ENCODE measurements around the gene C19orf85. TPM values are rescaled to one million over a fixed set of nuclear protein-coding genes. Genes with fewer than 3 reads are reported as not detected.
A peak's percentile ranks its signal among the peaks of the same experiment; 100 is the strongest.

C19orf85 gene
- total RNA-seq, 1 donor from 2014 or later: not detected

DNA sequence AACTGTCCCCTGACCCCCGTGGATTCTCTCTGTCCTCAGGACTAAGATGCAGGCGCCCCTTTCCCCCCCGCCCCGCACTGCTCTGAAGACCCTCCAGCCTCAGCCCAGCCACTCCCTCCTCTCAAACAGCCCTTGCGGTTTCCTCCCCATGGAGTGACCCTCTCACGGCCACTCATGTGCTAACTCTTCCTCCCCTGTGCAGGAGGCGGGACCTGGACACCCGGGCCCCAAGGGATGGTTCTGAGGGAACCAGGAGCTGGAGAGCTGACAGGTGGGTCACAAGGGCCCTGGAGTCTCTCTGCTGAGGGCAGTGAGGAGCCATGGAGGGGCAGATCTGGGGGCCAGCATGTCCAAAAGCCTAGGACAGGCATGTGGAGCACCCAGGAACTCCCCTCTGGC is 5.0 kb downstream of the C19orf85 start:
- H3K27ac ChIP-seq (ENCODE audit: low read depth, low read length): no peak overlapping the region
- H3K4me3 ChIP-seq (ENCODE audit: low read length in 3 of 3): peak overlapping the region in 1 of 3 donors; percentile 23
- peaks cover 0 to 6% (median 2%) of the 10 kb centered on the region in 3 donors for H3K36me3 ChIP-seq (ENCODE audit: control insufficient read depth in 3 of 3, insufficient read depth in 3 of 3, low read length in 3 of 3)
- H3K9me3 ChIP-seq (ENCODE audit: control insufficient read depth in 3 of 3, low read length in 3 of 3): no peaks in the 10 kb centered on the region
- peak overlapping the region in 1 of 3 donors; percentile 25 for H3K9ac ChIP-seq (ENCODE audit: low read depth in 1 of 3, low read length in 3 of 3)
- peaks cover 14 to 25% (median 17%) of the 10 kb centered on the region in 3 donors for H3K4me1 ChIP-seq (ENCODE audit: control insufficient read depth in 3 of 3, insufficient read depth in 3 of 3, low read length in 3 of 3)
- H3K27me3 ChIP-seq (ENCODE audit: control insufficient read depth in 3 of 3, insufficient read depth in 3 of 3, low read length in 3 of 3): no peaks in the 10 kb centered on the region

DNA sequence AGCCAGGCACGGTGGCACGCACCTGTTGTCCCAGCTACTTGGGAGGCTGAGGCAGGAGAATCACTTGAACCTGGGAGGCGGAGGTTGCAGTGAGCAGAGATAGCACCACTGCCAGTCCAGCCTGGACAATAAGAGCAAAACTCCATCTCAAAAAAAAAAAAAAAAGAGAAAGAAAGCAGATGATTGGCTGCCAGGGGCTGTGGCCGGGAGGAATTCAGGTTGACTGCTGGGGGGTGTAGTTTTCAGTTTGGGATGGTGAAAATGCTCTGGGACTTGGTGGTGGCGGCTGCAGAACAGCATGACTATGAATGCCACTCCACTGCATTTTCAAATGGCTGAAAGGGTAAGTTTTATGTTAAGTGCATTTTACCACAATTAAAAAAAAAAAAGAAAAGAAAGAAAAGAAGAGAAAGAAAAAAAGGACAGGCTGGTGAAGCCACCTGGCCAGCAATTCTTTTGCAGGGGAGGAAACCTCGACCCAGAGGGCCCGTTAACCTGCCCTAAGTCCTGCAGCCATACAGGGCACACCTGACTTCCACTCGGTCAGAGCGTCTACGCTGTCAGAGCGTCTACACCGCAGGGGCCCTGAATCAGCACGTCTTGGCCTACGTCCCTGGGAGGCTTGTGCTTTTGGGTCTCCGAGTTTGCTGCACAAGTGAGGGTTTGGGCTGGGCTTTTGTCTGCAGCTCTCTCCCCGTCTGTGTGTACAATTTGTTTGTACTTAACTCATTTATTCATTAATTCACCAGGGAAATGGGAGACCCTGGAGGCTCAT is 6.7 kb downstream of the C19orf85 start:
- H3K27me3 ChIP-seq (ENCODE audit: control insufficient read depth in 3 of 3, insufficient read depth in 3 of 3, low read length in 3 of 3): no peaks in the 10 kb centered on the region
- H3K9me3 ChIP-seq (ENCODE audit: control insufficient read depth in 3 of 3, low read length in 3 of 3): no peaks in the 10 kb centered on the region
- no peak overlapping the region for H3K4me3 ChIP-seq (ENCODE audit: low read length in 3 of 3)
- no peak overlapping the region for H3K27ac ChIP-seq (ENCODE audit: low read depth, low read length)
- peaks cover 14 to 25% (median 17%) of the 10 kb centered on the region in 3 donors for H3K4me1 ChIP-seq (ENCODE audit: control insufficient read depth in 3 of 3, insufficient read depth in 3 of 3, low read length in 3 of 3)
- no peak overlapping the region for H3K9ac ChIP-seq (ENCODE audit: low read depth in 1 of 3, low read length in 3 of 3)
- H3K36me3 ChIP-seq (ENCODE audit: control insufficient read depth in 3 of 3, insufficient read depth in 3 of 3, low read length in 3 of 3): peaks cover 0 to 6% (median 2%) of the 10 kb centered on the region in 3 donors

DNA sequence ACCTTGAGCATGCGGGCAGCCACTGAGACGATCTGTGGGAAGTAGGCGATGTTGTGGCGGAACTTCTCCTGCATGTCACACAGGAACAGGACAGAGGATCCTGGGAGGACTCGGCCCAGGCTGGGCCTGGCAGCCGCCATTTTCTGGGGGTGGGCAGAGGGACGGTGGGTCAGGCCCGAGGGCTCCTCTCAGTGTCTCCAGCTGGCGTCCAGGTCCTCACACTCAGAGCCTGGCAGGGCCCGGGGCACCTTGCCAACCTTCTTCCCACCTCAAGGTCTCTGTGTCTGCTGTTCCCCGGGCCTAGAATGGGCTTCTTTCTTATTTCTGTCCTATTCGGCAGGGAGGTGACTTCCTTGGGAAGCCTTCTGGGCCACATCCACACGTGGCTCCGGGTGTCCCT is 8.2 kb downstream of the C19orf85 start:
- H3K4me1 ChIP-seq (ENCODE audit: control insufficient read depth in 3 of 3, insufficient read depth in 3 of 3, low read length in 3 of 3): peaks cover 14 to 23% (median 18%) of the 10 kb centered on the region in 3 donors
- H3K9me3 ChIP-seq (ENCODE audit: control insufficient read depth in 3 of 3, low read length in 3 of 3): no peaks in the 10 kb centered on the region
- H3K27ac ChIP-seq (ENCODE audit: low read depth, low read length): no peak overlapping the region
- H3K36me3 ChIP-seq (ENCODE audit: control insufficient read depth in 3 of 3, insufficient read depth in 3 of 3, low read length in 3 of 3): peaks cover 0 to 6% (median 2%) of the 10 kb centered on the region in 3 donors
- peaks cover 6 to 11% (median 9%) of the 10 kb centered on the region in 3 donors for H3K27me3 ChIP-seq (ENCODE audit: control insufficient read depth in 3 of 3, insufficient read depth in 3 of 3, low read length in 3 of 3)
- no peak overlapping the region for H3K9ac ChIP-seq (ENCODE audit: low read depth in 1 of 3, low read length in 3 of 3)
- no peak overlapping the region for H3K4me3 ChIP-seq (ENCODE audit: low read length in 3 of 3)

DNA sequence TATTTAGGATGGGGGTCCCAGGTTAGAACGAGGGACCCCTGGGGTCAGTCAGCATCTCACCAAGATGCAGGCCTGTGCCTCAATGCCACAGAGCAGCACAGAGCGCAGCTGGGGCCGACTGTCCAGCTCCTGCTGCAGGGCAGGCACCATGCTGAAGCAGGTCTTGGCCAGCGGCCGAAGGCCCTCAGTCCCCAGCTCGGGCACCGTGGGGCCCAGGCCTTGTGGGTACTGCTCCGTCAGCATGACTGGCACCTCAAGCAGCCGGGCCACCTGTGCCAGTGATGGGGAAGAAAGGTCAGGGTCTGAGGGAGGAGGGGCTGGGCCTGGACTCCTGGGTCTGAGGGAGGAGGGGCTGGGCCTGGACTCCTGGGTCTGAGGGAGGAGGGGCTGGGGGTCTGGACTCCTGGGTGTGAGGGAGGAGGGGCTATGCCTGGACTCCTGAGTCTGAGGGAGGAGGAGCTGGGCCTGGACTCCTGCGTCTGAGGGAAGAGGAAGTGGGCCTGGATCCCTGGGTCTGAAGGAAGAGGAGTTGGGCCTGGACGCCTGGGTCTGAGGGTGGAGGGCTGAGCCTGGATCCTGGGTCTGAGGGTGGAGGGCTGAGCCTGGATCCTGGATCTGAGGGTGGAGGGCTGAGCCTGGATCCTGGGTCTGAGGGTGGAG is 8.8 kb downstream of the C19orf85 start:
- peaks cover 10 to 17% (median 12%) of the 10 kb centered on the region in 3 donors for H3K4me1 ChIP-seq (ENCODE audit: control insufficient read depth in 3 of 3, insufficient read depth in 3 of 3, low read length in 3 of 3)
- H3K9ac ChIP-seq (ENCODE audit: low read depth in 1 of 3, low read length in 3 of 3): no peak overlapping the region
- H3K27ac ChIP-seq (ENCODE audit: low read depth, low read length): no peak overlapping the region

DNA sequence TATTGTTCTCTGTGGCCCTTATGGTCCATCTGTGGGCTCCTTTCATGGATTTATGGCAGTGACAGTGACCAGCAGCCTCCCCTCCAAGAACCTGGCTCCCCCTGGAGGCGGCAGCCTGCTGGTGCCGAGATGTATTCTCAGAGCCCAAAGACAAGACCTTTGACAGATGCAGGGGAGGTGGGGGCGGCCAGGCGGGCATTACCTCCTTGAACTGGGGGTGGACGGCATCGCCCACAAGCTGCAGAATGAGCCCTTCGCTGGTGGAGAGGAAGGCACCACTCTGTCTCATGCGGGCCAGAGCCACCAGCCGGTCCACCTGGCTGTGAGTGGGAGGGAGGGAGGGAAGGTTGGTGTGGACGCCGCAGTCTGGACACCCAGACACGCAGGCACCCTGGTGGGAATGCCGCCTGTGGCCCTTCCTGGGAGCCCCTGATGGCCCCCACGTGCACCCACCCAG is 9.7 kb downstream of the C19orf85 start:
- no peak overlapping the region for H3K27ac ChIP-seq (ENCODE audit: low read depth, low read length)
- H3K36me3 ChIP-seq (ENCODE audit: control insufficient read depth in 3 of 3, insufficient read depth in 3 of 3, low read length in 3 of 3): peaks cover 0 to 6% (median 2%) of the 10 kb centered on the region in 3 donors
- H3K4me3 ChIP-seq (ENCODE audit: low read length in 3 of 3): no peak overlapping the region
- H3K9me3 ChIP-seq (ENCODE audit: control insufficient read depth in 3 of 3, low read length in 3 of 3): no peaks in the 10 kb centered on the region
- H3K27me3 ChIP-seq (ENCODE audit: control insufficient read depth in 3 of 3, insufficient read depth in 3 of 3, low read length in 3 of 3): peaks cover 11 to 19% (median 18%) of the 10 kb centered on the region in 3 donors
- H3K4me1 ChIP-seq (ENCODE audit: control insufficient read depth in 3 of 3, insufficient read depth in 3 of 3, low read length in 3 of 3): peaks cover 3 to 10% (median 8%) of the 10 kb centered on the region in 3 donors
- no peak overlapping the region for H3K9ac ChIP-seq (ENCODE audit: low read depth in 1 of 3, low read length in 3 of 3)

More for the DNA sequence above, 8.8 kb downstream of the C19orf85 start:
- Histone ChIP-seq H3K36me3 (ENCODE audit: control insufficient read depth in 3 of 3, insufficient read depth in 3 of 3, low read length in 3 of 3) (peaks cover 0 to 6% (median 2%) of the 10 kb centered on the region in 3 donors), H3K4me3 (ENCODE audit: low read length in 3 of 3) (no peak overlapping the region), H3K27me3 (ENCODE audit: control insufficient read depth in 3 of 3, insufficient read depth in 3 of 3, low read length in 3 of 3) (peaks cover 7 to 15% (median 12%) of the 10 kb centered on the region in 3 donors), H3K9me3 (ENCODE audit: control insufficient read depth in 3 of 3, low read length in 3 of 3) (no peaks in the 10 kb centered on the region)

DNA sequence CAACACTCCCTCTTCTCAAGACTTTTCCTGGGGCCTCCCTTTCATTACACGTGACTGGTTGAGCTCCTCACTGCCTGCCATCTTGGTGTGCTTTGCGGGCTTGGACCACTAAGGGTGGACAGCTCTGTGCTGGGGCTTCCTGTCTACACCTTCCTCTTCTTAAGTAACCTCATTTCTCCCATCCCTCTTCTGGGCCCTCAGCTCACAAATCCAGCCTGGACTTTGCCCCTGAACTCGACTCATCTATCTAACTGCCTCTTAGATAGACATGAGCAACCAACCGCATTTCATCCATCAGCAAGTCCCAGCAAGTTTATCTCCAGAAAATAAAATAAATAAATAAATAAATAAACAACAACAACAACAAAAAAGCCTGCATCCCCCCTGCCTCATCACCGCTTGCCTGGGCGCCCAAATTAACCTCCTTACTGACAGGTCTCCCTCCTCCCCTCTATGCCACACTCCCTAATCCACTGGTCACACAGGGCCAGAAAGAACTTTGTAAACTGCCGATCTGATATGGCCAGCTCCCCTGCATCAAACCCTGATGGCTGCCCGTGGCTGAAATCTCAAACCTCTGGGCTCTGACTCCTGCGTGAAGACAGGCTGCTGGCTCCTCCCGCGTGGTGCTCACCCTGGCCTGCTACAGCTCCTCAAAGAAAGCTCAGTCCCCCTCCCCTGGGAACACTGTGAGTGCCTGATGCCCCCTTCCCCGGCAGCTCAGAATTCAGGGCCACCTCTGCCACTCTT is 10.9 kb downstream of the C19orf85 start:
- Histone ChIP-seq H3K9ac (ENCODE audit: low read depth in 1 of 3, low read length in 3 of 3) (no peak overlapping the region), H3K36me3 (ENCODE audit: control insufficient read depth in 3 of 3, insufficient read depth in 3 of 3, low read length in 3 of 3) (peaks cover 0 to 6% (median 2%) of the 10 kb centered on the region in 3 donors), H3K27ac (ENCODE audit: low read depth, low read length) (no peak overlapping the region), H3K9me3 (ENCODE audit: control insufficient read depth in 3 of 3, low read length in 3 of 3) (no peaks in the 10 kb centered on the region), H3K27me3 (ENCODE audit: control insufficient read depth in 3 of 3, insufficient read depth in 3 of 3, low read length in 3 of 3) (peaks cover 20 to 30% (median 29%) of the 10 kb centered on the region in 3 donors), H3K4me1 (ENCODE audit: control insufficient read depth in 3 of 3, insufficient read depth in 3 of 3, low read length in 3 of 3) (peaks cover 0 to 6% (median 4%) of the 10 kb centered on the region in 3 donors), H3K4me3 (ENCODE audit: low read length in 3 of 3) (no peak overlapping the region)

DNA sequence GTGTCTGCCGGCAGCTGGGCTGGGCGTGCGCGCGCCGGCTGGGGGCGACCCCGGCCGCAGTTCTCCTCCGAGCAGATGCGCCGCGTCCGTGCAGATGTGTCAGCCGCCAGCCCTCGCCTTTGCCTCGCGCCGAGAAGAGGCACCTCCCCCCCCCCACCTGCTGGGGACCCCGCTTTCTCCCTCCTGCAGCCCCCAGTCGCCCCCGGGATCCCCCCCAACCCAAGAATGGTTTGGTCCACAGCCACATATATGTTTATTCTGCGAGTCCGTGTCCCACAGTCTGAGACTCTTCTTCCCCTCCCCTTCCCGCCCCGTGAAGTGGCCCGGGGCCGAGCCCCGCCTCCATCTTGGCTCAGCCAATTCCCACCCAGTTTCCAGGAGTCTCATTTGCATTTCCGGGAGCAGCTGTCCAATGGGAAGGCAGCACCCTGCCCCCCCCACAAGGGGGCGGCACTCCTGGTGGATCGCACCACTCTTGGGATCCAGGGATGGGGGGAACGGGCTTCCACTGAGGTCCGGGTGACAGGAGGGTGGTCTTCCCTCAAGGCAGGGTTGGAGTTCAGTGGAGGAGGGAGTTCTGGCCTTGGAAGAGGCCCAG is 11.7 kb downstream of the C19orf85 start:
- Histone ChIP-seq H3K36me3 (ENCODE audit: control insufficient read depth in 3 of 3, insufficient read depth in 3 of 3, low read length in 3 of 3) (peaks cover 0 to 6% (median 2%) of the 10 kb centered on the region in 3 donors), H3K27me3 (ENCODE audit: control insufficient read depth in 3 of 3, insufficient read depth in 3 of 3, low read length in 3 of 3) (peaks cover 27 to 37% (median 33%) of the 10 kb centered on the region in 3 donors), H3K4me1 (ENCODE audit: control insufficient read depth in 3 of 3, insufficient read depth in 3 of 3, low read length in 3 of 3) (peaks cover 0 to 6% (median 4%) of the 10 kb centered on the region in 3 donors), H3K27ac (ENCODE audit: low read depth, low read length) (no peak overlapping the region), H3K4me3 (ENCODE audit: low read length in 3 of 3) (no peak overlapping the region), H3K9me3 (ENCODE audit: control insufficient read depth in 3 of 3, low read length in 3 of 3) (no peaks in the 10 kb centered on the region), H3K9ac (ENCODE audit: low read depth in 1 of 3, low read length in 3 of 3) (no peak overlapping the region)

DNA sequence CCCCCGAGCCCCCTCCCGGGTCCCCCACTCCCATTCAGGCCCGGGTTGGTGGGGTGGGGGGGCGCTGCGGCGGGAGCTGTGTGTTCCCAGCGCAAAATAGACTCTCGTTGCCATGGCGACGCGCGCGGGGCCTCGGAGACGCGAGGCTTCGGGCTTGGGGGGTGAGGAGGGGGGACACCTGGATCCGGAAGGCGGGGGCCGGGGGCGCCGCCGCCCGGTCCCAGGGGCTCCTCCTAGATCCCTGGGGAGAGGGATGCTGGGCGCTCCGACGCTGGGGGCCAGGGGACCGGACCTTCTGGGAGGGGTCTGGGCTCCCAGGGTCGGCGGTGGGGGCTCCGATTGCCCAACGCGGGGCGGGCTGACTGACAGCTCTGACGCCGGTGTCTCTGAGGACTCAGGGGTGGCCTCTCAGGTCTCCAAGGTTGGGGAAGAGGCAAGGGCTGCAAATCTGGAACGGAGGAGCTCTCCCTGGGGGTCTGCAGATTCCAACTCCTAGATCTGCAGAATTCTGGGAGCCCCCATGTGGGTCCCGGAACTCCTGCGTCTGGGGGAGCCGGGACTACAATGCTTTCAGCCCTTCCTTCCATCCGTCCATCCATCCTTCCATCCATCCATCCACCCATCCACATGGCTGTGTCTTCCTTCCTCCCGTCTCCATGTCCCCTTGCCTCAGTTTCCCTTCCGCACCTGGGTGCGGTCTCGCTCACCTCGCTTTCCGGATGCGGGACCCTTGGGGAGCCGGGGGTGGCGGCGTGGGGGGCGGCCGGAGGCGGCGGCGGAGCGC is 12.4 kb downstream of the C19orf85 start:
- H3K27me3 ChIP-seq (ENCODE audit: control insufficient read depth in 3 of 3, insufficient read depth in 3 of 3, low read length in 3 of 3): peaks cover 34 to 44% (median 40%) of the 10 kb centered on the region in 3 donors
- peaks cover 0 to 9% (median 4%) of the 10 kb centered on the region in 3 donors for H3K4me1 ChIP-seq (ENCODE audit: control insufficient read depth in 3 of 3, insufficient read depth in 3 of 3, low read length in 3 of 3)
- H3K4me3 ChIP-seq (ENCODE audit: low read length in 3 of 3): peak overlapping the region in 1 of 3 donors; percentile 22
- peak overlapping the region in 1 of 3 donors; percentile 3 for H3K9ac ChIP-seq (ENCODE audit: low read depth in 1 of 3, low read length in 3 of 3)
- H3K27ac ChIP-seq (ENCODE audit: low read depth, low read length): no peak overlapping the region
- peaks cover 0 to 6% (median 2%) of the 10 kb centered on the region in 3 donors for H3K36me3 ChIP-seq (ENCODE audit: control insufficient read depth in 3 of 3, insufficient read depth in 3 of 3, low read length in 3 of 3)
- H3K9me3 ChIP-seq (ENCODE audit: control insufficient read depth in 3 of 3, low read length in 3 of 3): no peaks in the 10 kb centered on the region

All from skeletal muscle tissue (tissue), 4 donors.